SKM-1 treated with dmso at 0.1 percent for 144 hours (cell line): ENCODE results near the gene PLEKHG3.

Experiments
- DNase-seq: peaks from one replicate; lab custom pipeline; 2025; ENCODE audit not compliant: unreplicated experiment; lab: John Stamatoyannopoulos, UW

Gene PLEKHG3

DNA sequence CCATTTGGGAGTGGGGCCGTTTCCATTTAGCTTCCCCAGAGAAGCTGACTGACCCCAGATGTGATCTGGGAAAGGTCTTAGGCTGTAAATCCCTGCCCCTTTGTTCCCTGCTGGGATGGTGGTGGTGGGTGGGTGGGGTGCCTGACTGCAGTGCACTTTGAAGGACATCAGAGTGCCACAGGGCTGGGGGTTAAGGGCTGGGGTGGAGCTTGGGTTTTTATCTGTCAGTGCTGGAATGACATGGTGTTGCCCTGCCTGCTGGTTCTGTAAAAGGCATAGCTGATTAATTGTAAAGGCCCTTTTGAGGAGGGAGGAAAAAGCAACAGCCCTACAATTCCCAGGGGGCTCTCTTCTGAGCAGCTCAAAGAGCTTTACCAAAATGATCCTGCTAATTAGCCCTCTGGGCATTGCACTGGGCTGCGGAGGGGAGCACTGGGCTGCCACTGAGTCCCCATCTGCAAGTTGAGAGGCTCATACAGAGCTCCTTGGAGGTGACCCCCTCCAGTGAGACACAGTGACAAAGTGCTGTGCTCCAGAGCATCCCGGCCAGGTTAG, 21.1 kb downstream of the PLEKHG3 start:
- DNase-seq: no peak

DNA sequence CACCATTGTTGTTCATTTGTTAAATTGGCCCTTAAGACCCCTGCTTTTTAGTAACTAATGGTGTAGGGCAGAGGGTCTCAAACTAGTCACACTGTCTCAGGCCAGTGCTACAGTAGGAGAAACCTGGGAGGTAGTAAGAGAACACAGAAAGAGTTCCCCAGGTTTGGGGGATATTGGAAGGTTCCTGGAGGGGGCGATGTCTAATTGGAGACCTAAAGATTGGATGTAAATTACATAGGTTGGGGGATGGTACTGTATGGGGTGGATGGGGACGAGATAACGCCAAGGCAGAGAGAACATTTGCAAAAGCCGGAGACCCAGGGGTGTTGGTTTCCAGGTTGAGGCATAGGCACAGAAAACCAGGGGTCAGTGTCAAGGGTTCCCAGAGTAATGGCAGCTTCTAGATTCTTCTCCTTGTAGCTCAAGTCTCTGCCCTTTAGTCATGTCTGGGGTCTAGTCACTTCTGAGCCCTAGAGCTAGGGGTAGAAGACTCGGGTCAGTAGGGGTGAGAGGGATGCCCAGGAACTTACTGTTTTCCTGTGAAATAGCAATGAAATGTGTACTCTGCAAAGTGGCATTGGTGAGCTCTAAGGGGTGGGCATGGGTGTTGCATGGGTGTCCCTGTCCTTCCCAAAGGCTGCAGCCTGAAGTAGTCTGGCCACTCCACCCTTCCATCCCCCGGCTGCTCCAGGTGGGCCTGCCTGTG, 21.8 kb downstream of the PLEKHG3 start:
- DNase-seq: no peak

DNA sequence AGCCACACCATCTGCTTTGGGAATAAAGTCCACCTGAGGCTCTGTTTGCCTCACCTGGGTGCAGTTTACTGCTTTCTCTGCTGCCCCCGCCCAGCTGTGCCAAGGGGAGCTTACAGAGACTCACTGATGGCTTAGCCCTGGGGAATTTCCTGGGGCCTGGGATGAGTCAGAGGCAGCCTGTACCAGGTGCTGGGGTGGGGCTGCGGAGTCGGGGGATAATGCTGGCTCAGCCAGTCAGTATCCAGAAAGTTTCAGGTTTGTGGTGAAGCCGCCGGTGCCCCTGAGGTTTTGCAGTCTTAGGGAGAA, 22.3 kb downstream of the PLEKHG3 start:
- DNase-seq: no peak

DNA sequence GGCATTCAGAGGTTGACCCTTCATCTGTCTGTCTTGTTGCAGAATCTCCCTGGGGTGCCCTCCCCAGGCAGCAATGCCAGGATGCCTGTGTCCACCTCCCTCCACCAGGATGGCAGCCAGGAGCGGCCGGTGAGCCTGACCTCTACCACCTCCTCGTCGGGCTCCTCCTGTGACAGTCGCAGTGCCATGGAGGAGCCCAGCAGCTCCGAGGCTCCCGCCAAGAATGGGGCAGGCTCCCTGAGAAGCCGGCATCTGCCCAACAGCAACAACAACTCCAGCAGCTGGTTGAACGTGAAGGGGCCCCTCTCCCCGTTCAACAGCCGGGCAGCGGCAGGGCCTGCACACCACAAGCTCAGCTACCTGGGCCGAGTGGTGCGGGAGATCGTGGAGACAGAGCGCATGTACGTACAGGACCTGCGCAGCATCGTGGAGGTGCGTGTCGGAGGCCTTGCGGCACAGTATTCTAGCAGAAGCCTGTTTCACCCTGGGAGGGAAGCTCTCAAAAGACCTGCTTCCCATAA, 23.4 kb downstream of the PLEKHG3 start:
- DNase-seq: no peak

DNA sequence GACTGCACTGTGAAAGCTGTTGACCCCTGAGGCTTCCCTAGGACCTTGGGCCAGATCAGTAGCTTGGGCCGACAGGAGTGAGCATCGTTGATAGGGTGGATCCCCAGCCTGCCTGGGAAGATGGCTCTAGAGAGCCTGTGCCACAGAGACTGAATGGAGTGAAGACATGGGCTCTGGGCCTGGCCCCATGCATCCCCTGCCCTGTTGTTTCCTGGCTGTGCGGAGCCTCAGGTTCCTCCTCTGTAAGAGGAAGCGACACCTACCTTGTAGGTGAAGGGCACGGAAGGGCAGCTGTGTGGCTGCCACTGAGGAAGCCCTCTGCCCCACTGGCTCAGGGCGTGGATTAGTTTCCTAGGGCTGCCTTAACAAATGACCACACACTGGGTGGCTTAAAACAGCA, 23.9 kb downstream of the PLEKHG3 start:
- DNase-seq: no peak

DNA sequence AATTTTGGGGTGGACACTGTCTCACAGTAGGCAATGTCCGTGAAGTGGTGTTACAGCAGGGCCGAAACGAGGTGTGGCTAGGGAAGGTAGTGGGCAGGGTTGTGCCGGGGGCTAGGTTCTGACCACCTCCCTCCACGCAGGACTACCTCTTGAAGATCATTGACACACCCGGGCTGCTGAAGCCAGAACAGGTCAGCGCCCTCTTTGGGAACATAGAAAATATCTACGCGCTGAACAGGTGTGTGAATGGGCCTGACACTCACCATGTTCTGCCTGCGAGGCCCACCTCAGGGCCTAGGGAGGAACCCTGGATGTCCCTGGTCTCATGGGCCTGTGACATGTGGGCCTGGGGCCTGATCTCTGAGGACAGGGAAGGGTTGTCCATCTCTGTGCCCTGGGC, 24.6 kb downstream of the PLEKHG3 start:
- DNase-seq: no peak

DNA sequence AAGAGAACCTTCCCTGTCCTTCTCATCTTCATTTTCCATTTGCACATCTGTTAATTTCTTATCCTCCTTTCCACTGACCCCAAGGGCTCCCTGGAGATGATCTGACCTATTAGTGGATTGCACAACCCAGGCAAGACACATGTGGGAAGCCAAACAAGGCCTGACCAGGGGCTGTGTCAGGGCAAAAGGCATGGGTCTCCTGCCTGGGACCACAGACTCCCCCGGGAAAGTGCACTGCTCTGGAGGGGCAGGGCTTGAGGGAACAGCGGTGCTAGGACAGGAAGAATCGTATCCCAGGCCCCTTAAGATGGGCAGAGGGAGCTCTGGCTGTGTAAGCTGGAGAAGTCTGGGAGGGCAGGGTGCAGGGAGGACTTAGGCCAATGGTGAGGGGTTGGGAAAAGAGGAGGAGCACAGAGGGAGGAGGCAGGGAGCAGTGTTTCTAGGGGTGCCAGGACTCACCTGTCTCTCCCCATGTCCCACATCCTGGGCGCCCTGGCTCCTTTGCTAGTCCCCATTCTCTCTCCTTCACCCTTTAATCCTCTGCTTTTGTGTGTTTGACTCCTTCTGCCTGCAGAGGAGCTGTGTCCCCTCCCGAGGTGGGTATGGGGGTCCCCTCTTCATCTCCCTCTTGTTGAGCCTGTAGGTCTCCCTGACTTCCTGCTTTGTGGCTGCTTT, 25.3 kb downstream of the PLEKHG3 start:
- DNase-seq: no peak

DNA sequence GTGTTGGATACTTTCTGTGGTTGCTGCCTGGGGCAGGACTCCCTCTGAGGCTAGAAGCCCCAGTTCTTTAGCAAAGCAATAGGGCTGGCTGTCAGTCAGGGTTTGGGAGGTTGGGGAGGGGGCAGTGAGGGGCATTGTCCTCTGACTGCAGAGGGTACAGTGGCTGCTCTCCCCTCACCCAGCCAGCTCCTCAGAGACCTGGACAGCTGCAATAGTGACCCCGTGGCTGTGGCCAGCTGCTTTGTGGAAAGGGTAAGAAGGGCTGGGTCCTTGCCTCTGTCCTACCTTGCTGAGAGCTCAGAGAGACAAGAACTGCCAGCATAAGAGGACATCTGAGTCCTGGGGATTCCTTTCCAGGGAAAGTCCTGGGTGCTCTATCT, 25.8 kb downstream of the PLEKHG3 start:
- DNase-seq: no peak

DNA sequence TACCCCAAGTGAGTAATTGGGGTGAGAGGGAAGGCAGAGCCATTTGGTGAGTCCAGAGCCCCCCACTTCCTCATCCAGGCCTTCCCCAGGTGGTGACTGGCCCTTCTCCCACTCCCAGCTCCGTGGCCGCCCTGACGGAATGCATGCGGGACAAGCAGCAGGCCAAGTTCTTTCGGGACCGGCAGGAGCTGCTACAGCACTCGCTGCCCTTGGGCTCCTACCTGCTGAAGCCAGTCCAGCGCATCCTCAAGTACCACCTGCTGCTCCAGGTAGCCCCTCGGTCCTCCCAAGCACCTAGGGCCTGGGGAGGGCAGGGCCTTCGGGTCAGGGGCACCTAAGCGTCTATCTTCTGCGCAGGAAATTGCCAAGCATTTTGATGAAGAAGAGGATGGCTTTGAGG, 26.5 kb downstream of the PLEKHG3 start:
- no peak for DNase-seq

DNA sequence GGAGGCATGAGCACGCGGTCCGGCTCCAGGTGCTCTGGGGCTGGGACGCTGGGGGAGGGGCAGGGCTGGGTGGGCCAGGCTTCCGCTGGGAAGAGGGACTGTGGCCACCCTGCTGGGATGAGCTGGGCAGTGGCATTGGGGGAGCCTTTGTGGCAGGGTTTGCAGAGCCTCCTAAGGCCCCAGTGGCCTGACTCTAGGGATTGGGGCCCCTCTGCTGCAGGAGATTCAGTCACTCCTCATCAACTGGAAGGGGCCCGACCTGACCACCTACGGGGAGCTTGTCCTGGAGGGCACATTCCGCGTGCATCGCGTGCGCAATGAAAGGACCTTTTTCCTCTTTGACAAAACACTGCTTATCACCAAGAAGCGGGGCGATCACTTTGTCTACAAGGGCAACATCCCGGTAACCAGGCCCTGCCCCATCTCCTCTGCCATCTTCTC, 26.9 kb downstream of the PLEKHG3 start:
- no peak for DNase-seq

DNA sequence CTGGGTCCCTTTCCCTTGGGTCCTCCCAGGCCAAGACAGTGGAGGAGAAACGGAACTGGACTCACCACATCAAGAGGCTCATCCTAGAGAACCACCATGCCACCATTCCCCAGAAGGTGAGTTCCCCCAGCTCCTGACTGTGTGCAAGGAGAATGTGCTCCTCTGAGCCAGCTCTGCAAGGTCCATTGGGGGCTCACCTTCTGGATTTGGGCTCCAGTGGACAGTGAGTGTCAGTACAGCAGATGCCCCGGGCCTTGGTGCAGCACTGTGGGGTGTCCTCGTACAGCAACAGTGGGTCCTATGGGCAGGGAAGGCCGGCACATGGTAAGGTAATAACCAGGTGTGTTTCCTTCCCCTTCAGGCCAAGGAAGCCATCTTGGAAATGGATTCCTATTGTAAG, 27.8 kb downstream of the PLEKHG3 start:
- DNase-seq: no peak

DNA sequence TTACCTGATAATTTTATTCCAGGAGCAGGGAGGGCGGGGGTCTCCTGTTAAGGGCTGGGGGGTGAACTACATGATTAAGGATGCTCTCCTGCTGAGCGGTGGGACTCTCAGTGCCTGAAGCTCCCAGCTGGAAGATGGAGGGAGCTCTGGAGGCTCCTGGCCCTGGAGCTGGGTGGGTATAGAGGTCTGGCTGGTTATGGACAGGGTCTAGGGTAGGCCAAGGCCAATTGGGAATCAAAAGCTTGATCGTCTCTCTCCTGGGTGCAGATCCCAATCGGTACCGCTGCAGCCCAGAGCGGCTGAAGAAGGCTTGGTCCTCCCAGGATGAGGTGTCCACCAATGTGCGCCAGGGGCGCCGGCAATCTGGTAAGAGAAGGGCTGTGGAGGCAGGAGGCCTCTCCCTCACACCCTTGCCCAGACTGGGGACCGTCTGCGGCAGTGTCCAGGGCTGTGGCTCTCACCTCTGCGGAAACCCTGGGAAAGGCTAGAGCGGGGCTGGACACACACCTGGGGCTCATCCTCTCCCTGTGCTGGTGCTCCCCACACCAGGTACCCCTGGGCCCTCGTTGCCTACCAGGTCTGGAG, 28.4 kb downstream of the PLEKHG3 start:
- no peak for DNase-seq

DNA sequence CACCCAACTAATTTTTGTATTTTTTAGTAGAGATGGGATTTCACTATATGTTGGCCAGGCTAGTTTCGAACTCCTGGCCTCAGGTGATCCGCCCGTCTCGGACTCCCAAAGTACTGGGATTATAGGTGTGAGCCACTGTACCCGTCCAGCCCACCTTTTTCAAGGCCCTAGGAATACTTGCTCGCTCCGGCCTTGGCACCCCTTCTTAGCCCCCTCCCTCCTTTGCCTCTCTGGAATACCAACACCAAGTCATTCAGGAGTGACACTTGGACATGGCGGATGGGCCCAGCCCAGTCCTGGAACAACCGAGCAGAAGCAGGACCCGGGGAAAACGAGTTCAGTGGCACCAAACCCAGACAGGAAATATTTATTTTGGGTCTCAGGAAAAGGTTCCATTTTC, 29.1 kb downstream of the PLEKHG3 start:
- DNase-seq: no peak

DNA sequence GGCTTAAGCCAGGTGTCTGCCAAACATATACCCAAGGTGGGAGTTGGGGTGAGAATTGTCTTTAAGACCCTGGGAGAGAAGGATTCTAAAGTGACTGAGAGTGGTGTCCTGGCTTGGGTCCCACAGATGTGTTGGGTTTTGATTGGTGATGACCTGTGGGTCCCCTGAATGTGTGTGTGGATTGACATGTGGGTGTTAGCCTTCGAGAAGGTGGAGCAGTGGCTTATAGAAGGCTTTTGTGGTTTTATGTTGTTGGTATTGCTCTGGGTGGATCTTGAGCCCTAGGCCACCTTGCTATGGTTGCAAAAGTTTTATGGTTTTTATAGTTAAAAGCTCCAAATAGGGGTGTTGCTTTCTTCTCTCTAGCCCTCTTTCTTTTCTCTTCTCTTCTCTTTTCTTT, 29.7 kb downstream of the PLEKHG3 start:
- DNase-seq: no peak

DNA sequence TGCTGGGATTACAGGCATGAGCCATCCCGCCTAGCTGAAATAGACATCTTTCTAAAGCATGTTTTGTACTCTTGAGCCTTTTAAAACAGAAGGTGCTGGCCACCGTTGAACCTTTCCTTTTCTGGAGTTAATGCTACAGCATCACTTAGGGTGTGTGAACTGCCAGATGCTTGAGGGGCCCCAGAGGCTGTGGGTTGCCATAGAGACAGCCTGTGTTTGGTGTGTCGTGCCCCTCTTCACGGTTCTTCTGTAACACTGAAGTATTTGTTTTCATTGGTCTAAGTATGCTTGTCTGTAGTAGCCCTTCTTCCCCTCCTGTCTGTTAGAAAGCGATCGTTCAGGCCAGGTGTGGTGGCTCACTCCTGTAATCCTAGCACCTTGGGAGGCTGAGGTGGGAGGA, 30.8 kb downstream of the PLEKHG3 start:
- no peak for DNase-seq

DNA sequence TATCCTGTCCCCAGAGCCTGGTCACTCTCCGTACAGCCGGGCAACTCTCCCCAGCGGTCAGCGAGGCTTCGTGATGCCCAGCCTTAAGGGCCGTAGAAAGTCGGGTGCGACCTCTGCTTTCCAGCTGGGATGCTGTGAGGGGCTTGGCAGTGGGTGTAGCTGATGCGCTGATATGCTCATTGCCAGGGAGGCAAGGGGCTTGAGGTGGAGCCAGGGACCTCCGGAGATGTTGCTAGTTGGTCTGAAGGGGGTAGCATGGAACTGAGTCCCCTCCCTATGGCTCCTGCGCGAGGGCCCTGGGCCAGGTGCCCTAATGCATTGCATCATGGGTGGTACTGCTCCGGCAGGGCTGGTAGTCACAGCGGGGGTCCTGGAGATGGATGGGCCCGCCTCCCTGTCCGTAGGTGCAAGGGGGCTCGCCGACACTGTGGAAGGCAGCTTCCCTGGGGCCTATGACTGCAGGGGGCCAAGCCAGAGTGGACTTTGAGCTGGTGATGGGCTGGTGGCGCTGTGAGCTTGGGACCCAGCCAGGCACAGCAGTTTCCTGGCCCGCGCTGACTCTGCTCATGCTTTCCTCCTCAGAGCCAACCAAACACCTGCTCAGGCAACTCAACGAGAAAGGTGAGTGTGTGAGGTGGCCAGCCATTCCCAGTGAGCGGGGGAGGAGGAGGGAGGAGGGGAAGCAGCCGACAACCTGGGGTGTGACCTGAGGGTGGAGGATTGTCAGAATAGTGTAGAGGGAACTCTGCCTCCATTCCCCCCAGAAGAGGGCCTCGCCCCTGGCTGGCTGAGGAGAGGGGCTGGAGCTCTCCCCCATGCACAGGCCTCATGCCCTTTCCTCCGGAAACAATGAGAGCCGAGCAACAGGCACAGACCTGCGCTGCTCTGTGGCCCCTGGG, 32.3 kb downstream of the PLEKHG3 start:
- DNase-seq: no peak

DNA sequence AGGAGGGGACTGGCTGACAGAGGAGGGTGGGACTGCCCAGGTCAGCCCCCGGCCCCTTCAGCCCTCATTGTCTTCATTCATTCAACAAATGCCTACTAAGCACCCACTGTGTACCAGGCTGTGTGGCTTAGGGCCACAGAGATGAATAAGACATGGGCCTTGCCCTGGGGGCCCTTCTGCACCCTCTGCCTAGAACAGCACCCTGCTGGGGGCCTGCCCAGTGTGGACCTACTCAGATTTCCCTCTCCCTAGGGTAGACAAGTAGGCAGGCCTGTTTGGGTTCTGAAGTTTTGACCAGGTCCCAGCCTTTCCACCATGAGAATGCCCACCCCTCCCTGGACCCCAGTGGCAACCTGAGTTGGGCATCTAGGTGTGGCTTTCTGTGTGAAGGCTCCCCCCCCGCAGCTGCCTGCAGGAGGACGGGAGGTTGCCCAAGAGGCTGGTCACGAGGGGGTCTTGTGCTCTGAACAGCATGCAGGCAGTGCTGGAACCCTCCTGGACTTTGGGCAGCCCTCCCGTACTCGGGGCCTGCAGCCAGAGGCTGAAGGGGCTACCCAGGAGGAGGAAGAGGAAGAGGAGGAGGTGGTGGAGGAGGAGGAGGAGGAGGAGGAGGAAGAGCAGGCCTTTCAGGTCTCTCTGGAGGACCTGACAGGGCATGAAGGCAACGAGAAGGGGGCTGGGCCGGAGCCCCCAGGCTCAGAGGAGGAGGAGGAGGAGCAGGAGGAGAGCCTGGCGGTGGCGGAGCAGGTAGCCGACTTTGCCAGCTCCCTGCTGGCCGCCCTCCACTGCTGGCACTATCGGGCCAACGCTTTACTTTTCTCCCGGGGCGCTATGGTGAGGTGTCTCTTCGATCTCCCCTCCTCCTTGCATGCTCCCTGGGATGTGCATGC, 33.4 kb downstream of the PLEKHG3 start:
- no peak for DNase-seq

DNA sequence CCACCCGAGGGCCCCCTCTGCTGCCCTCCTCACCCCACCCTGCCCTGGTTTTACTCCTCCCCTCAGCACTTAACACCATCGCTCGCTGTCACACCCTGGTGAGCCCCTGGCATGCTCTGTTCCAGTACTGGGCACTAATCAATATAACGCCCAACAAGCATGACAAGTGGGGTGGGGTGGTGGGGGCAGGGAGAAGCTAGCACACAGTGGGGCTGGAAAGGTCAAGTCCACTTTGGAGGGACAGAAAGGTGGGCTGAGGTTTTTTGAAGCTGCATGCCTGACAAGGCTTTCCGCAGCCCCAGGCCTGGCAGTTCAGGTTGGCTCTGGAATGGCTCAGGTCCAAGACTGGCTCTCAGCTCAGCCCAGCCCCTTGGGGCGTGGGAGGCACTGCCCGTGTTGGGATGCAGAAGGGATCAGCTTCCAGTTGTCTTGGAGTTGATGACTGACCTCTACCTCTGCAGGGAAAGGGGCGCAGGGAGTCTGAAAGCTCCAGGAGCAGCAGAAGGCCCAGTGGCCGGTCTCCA, 34.1 kb downstream of the PLEKHG3 start:
- DNase-seq: no peak

DNA sequence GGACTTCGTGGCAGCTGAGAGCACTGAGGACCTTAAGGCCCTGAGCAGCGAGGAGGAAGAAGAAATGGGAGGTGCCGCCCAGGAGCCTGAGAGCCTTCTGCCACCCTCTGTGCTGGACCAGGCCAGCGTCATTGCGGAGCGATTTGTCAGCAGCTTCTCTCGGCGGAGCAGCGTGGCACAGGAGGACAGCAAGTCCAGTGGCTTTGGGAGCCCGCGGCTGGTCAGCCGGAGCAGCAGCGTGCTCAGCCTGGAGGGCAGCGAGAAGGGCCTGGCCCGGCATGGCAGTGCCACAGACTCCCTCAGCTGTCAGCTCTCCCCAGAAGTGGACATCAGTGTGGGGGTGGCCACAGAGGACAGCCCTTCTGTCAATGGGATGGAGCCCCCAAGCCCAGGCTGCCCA, 37.0 kb downstream of the PLEKHG3 start:
- DNase-seq: no peak

DNA sequence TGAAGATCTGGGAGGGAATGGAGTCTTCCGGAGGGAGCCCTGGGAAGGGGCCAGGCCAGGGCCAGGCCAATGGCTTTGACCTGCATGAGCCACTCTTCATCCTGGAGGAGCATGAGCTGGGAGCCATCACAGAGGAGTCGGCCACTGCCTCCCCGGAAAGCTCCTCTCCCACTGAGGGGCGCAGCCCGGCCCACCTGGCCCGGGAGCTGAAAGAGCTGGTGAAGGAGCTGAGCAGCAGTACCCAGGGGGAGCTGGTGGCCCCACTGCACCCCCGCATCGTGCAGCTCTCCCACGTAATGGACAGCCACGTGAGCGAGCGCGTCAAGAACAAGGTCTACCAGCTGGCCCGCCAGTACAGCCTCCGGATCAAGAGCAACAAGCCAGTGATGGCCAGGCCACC, 37.7 kb downstream of the PLEKHG3 start:
- DNase-seq: no peak
